Smooth muscle cell of the umbilical artery (primary cell): ENCODE data around the gene MBLAC1. TPM values are rescaled to one million over a fixed set of nuclear protein-coding genes. Genes with fewer than 3 reads are reported as not detected.

Experiments
- total RNA-seq: library from RNA; depleted of rRNA; stranded (reverse); fragments of >200 nt; gene quantifications from 2 replicates; pipeline ENCODE4 v1.2.3, GENCODE V29; 2014

Gene MBLAC1
- total RNA-seq: 1.8 and 2.2 TPM in 2 replicates

GRCh38 chr7:100126931-100127865, at the start of gene MBLAC1:
Gene MBLAC1, plus strand, starts transcription at chr7:100126967. Its CDS starts 429 bp downstream, at chr7:100127396.

GRCh38 chr7:100081535-100082102, 45.1 kb upstream of the MBLAC1 start, which contains the start of gene ZNF3:
Gene ZNF3, minus strand, starts transcription at chr7:100081723. Its CDS starts 4,366 bp downstream, at chr7:100077357.

GRCh38 chr7:100088621-100089457, 37.9 kb upstream of the MBLAC1 start, which contains the start of gene COPS6:
Gene COPS6, plus strand, starts transcription at chr7:100088969. Its CDS starts 22 bp downstream, at chr7:100088991.

GRCh38 chr7:100101016-100101862, 25.5 kb upstream of the MBLAC1 start, which contains the start of the genes AP4M1 and MCM7:
Gene AP4M1, plus strand, starts transcription at chr7:100101643. Its CDS starts 72 bp downstream, at chr7:100101715.
Gene MCM7, minus strand, starts transcription at chr7:100101397. Its CDS starts 103 bp downstream, at chr7:100101294.

GRCh38 chr7:100119072-100119969, 7.4 kb upstream of the MBLAC1 start, which contains the start of the genes CNPY4 and TAF6:
Gene CNPY4, plus strand, starts transcription at chr7:100119634. Its CDS starts 111 bp downstream, at chr7:100119745.
Gene TAF6, minus strand, starts transcription at chr7:100119358. Its CDS starts 5,149 bp downstream, at chr7:100114209.

GRCh38 chr7:100148559-100149328, 22.0 kb downstream of the MBLAC1 start, which contains the start of gene LAMTOR4:
Gene LAMTOR4, plus strand, starts transcription at chr7:100148918. Its CDS starts 55 bp downstream, at chr7:100148973.

GRCh38 chr7:100158229-100159098, 31.7 kb downstream of the MBLAC1 start, which contains the start of gene TRAPPC14:
Gene TRAPPC14, minus strand, starts transcription at chr7:100158723. Its CDS starts 224 bp downstream, at chr7:100158499.

GRCh38 chr7:100177045-100178001, 50.6 kb downstream of the MBLAC1 start, which contains the start of the genes GPC2 and STAG3:
Gene GPC2, minus strand, starts transcription at chr7:100177381. Its CDS starts 182 bp downstream, at chr7:100177199.
Gene STAG3, plus strand, starts transcription at chr7:100177918. Its CDS starts 2,639 bp downstream, at chr7:100180557.

Other genes starting within 250 kb of the MBLAC1 start
- not detected in 2 replicates for gene OR2AE1, start 249.9 kb upstream of the MBLAC1 start, total RNA-seq
- 28.3 and 29.7 TPM in 2 replicates for gene TRIM4, start 207.4 kb upstream of the MBLAC1 start, total RNA-seq
- gene GJC3, start 197.3 kb upstream of the MBLAC1 start, total RNA-seq: not detected in 2 replicates
- gene AZGP1, start 150.9 kb upstream of the MBLAC1 start, total RNA-seq: 0.32 TPM in 1 of 2 replicates, not detected in the other
- gene ZKSCAN1, start 111.4 kb upstream of the MBLAC1 start, total RNA-seq: 46.6 and 48.1 TPM in 2 replicates
- gene ZSCAN21, start 77.2 kb upstream of the MBLAC1 start, total RNA-seq: 7.4 and 8.9 TPM in 2 replicates
- 26.4 and 30.4 TPM in 2 replicates for gene ZNF3, start 45.2 kb upstream of the MBLAC1 start, total RNA-seq
- gene COPS6, start 38.0 kb upstream of the MBLAC1 start, total RNA-seq: 70.4 and 107 TPM in 2 replicates
- 14.6 and 57.5 TPM in 2 replicates for gene MCM7, start 25.6 kb upstream of the MBLAC1 start, total RNA-seq
- 26.1 and 40.4 TPM in 2 replicates for gene AP4M1, start 25.3 kb upstream of the MBLAC1 start, total RNA-seq
- gene TAF6, start 7.6 kb upstream of the MBLAC1 start, total RNA-seq: 47.8 and 83.0 TPM in 2 replicates
- gene CNPY4, start 7.3 kb upstream of the MBLAC1 start, total RNA-seq: 33.4 and 61.5 TPM in 2 replicates
- 30.5 and 91.8 TPM in 2 replicates for gene LAMTOR4, start 22.0 kb downstream of the MBLAC1 start, total RNA-seq
- 5.9 and 8.3 TPM in 2 replicates for gene TRAPPC14, start 31.8 kb downstream of the MBLAC1 start, total RNA-seq
- 2.1 and 6.1 TPM in 2 replicates for gene GAL3ST4, start 41.6 kb downstream of the MBLAC1 start, total RNA-seq
- 3.9 and 6.0 TPM in 2 replicates for gene GPC2, start 50.4 kb downstream of the MBLAC1 start, total RNA-seq
- 0.88 and 1.2 TPM in 2 replicates for gene STAG3, start 51.0 kb downstream of the MBLAC1 start, total RNA-seq
- gene PVRIG, start 93.0 kb downstream of the MBLAC1 start, total RNA-seq: not detected in 2 replicates
- not detected in 2 replicates for gene SPDYE3, start 180.7 kb downstream of the MBLAC1 start, total RNA-seq
- gene PILRB, start 231.2 kb downstream of the MBLAC1 start, total RNA-seq: 10.4 and 13.5 TPM in 2 replicates
- 0.89 TPM in 1 of 2 replicates, not detected in the other for gene PILRA, start 246.5 kb downstream of the MBLAC1 start, total RNA-seq